Renal cortex interstitium (tissue), 11 donors: ENCODE data around the gene PCDHA12. TPM values are rescaled to one million over a fixed set of nuclear protein-coding genes. Genes with fewer than 3 reads are reported as not detected.
"Not testable (repeated sequence)": the region's sequence is repeated elsewhere in the genome, so short reads cannot be mapped to it uniquely, and the experiment has no call there.

ENCODE experiments used
- DNase-seq, 11 donors: peaks; one replicate each; pipeline ENCODE4 v3.0.0-alpha.2; 2013; ENCODE audit warnings: low read depth in 9 of 11, low spot score in 4 of 11; ENCODE audit errors: extremely low read depth in 1 of 11
- polyA plus RNA-seq, 3 donors: library from polyadenylated mRNA; unstranded; fragments of 120-200 nt; gene quantifications; one replicate each; pipeline ENCODE4 v1.2.1, GENCODE V29; 2013; ENCODE audit not compliant: insufficient read length in 3 of 3

PCDHA12 gene
- polyA plus RNA-seq, 3 donors, result 0.11 to 0.12 TPM; not detected in 1

DNA sequence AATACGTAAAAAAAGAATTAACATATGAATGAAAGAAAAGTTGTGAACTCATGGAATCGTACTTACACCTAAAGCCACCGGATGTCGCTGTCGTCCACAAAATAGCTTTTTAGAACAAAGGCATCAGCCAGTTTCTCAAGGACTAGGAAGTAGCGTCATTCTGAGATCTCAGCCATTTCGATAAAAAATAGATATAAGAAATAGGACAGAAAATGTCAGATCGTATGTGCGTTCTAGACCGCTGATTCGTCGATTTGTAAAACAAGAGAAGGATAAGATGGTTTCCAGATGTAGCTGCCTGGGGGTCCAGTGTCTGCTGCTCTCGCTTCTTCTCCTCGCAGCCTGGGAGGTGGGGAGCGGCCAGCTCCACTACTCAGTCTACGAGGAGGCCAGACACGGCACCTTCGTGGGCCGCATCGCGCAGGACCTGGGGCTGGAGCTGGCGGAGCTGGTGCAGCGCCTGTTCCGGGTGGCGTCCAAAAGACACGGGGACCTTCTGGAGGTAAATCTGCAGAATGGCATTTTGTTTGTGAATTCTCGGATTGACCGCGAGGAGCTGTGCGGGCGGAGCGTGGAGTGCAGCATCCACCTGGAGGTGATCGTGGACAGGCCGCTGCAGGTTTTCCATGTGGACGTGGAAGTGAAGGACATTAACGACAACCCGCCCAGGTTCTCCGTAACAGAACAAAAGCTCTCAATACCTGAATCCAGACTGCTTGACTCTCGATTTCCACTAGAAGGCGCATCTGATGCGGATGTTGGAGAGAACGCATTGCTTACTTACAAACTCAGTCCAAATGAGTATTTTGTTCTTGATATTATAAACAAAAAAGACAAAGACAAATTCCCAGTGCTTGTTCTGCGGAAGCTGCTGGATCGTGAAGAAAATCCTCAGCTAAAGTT, 19.1 kb upstream of the PCDHA12 start, which contains the start of gene PCDHA10:
PCDHA10 (plus strand) TSS at position 126 of the 903 bp plus-strand sequence; CDS start at position 278, 152 bp downstream.
- DNase-seq, result no peak

- DNase-seq, result no peak
Observed at GRCh38 chr5:140857177-140857986, 17.7 kb upstream of the PCDHA12 start.

DNA sequence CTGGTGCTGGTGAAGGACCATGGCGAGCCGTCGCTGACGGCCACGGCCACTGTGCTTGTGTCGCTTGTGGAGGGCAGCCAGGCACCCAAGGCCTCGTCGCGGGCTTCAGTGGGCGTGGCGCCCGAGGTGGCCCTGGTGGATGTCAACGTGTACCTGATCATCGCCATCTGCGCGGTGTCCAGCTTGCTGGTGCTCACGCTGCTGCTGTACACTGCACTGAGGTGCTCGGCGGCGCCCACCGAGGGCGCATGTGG, 17.2 kb upstream of the PCDHA12 start:
- DNase-seq, result no peak

GRCh38 chr5:140862441-140863295, 12.4 kb upstream of the PCDHA12 start:
- DNase-seq, result no peak

DNA sequence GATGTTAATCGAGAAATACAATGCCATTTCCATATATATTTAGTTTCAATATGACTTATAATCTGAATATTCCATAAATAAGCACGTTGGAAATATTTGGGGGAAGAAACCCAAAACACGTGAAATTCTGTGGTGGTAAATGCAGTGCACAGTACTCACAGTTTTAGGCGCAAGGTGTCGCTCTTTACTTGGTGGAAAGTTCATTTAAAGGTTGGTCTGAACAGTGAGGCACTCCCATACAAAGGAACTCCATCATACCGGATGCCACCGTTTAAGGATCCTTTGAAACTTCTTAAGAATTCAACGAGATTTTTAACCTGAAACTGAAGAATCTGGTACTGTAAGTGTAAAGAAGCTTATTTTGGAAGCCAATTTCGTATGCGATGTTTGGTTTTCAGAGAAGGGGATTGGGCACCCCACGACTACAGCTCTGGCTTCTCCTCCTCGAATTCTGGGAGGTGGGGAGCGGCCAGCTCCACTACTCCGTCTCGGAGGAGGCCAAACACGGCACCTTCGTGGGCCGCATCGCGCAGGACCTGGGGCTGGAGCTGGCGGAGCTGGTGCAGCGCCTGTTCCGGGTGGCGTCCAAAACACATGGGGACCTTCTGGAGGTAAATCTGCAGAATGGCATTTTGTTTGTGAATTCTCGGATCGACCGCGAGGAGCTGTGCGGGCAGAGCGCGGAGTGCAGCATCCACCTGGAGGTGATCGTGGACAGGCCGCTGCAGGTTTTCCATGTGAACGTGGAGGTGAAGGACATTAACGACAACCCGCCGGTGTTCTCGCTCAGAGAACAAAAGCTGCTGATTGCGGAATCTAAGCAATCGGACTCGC, 6.2 kb upstream of the PCDHA12 start, which contains the start of gene PCDHA11:
PCDHA11 (plus strand) TSS at position 237 of the 834 bp plus-strand sequence; CDS start at position 384, 147 bp downstream.
- DNase-seq, result no peak

DNA sequence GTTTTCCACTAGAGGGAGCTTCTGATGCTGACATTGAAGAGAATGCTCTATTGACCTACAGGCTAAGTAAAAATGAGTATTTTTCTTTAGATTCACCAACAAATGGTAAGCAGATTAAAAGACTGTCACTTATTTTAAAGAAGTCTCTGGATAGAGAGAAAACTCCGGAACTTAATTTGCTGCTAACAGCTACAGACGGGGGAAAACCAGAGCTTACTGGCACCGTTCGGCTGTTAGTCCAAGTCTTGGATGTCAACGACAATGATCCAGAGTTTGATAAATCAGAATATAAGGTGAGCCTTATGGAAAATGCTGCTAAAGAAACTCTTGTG, 5.6 kb upstream of the PCDHA12 start:
- DNase-seq, result no peak

DNA sequence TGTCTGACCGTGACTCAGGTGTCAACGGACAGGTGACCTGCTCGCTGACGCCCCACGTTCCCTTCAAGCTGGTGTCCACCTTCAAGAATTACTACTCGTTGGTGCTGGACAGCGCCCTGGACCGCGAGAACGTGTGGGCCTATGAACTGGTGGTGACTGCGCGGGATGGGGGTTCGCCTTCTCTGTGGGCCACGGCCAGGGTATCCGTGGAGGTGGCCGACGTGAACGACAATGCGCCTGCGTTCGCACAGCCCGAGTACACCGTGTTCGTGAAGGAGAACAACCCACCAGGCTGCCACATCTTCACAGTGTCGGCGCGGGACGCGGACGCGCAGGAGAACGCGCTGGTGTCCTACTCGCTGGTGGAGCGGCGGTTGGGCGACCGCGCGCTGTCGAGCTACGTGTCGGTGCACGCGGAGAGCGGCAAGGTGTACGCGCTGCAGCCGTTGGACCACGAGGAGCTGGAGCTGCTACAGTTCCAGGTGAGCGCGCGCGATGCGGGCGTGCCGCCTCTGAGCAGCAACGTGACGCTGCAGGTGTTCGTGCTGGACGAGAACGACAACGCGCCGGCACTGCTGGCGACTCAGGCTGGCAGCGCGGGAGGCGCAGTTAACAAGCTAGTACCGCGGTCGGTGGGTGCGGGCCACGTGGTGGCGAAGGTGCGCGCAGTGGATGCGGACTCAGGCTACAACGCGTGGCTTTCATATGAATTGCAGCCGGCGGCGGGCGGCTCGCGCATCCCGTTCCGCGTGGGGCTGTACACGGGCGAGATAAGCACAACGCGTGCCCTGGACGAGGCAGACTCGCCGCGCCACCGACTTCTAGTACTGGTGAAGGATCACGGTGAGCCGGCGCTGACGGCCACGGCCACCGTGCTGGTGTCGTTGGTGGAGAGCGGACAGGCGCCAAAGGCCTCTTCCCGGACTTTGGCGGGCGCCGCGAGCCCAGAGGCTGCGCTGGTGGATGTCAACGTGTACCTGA, 4.6 kb upstream of the PCDHA12 start:
- DNase-seq, result no peak

DNA sequence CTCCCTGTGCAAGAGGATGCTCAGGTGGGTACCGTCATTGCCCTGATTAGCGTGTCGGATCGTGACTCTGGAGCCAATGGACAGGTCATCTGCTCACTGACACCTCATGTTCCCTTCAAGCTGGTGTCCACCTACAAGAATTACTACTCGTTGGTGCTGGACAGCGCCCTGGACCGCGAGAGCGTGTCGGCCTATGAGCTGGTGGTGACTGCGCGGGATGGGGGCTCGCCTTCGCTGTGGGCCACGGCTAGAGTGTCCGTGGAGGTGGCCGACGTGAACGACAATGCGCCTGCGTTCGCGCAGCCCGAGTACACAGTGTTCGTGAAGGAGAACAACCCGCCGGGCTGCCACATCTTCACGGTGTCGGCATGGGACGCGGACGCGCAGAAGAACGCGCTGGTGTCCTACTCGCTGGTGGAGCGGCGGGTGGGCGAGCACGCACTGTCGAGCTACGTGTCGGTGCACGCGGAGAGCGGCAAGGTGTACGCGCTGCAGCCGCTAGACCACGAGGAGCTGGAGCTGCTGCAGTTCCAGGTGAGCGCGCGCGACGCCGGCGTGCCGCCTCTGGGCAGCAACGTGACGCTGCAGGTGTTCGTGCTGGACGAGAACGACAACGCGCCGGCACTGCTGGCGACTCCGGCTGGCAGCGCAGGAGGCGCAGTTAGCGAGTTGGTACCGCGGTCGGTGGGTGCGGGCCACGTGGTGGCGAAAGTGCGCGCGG, 1.6 kb downstream of the PCDHA12 start:
- not testable (repeated sequence) for DNase-seq

- DNase-seq, result no peak
Observed at GRCh38 chr5:140877262-140877581, 2.1 kb downstream of the PCDHA12 start.

DNA sequence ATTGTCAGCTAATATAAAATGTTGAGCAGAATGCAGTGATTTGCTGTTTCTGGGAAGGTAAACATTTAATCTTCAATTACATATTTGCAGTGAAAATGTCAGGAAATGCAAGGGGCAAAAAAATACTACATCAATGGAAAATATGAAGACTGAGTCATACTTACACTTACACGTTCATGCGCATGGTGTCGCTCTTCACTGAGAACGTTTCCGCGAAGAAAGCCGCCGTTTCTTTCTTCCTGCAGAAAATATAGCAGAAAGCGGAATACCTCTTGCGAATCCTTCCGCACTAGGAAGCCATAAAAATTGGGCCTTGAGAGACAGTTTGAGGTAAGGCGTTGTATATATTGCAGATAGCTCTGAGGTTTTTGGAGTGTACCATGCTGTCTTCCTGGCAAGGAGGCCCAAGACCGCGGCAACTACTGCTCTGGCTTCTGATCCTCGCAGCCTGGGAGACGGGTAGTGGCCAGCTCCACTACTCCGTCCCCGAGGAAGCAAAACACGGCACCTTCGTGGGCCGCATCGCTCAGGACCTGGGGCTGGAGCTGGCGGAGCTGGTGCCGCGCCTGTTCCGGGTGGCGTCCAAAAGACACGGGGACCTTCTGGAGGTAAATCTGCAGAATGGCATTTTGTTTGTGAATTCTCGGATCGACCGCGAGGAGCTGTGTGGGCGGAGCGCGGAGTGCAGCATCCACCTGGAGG, 6.9 kb downstream of the PCDHA12 start, which contains the start of gene PCDHA13:
PCDHA13 (plus strand) TSS at position 236 of the 702 bp plus-strand sequence; CDS start at position 381, 145 bp downstream.
- no peak for DNase-seq

DNA sequence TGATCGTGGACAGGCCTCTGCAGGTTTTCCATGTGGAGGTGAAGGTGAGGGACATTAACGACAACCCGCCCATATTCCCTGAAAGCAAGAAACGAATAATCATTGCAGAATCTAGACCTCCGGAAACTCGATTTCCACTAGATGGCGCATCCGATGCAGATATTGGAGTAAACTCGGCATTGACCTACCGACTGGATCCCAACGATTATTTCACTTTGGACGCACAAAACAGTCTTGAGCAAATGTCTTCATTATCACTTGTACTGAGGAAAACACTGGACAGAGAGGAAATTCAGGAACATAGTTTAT, 7.4 kb downstream of the PCDHA12 start:
- DNase-seq, result no peak

DNA sequence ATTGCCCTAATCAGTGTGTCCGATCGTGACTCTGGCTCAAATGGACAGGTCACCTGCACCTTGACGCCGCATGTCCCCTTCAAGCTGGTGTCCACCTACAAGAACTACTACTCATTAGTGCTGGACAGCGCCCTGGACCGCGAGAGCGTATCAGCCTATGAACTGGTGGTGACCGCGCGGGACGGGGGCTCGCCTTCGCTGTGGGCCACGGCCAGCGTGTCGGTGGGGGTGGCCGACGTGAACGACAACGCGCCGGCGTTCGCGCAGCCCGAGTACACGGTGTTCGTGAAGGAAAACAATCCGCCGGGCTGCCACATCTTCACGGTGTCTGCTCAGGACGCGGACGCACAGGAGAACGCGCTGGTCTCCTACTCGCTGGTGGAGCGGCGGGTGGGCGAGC, 8.3 kb downstream of the PCDHA12 start:
- no peak for DNase-seq

GRCh38 chr5:140883927-140884697, 9.0 kb downstream of the PCDHA12 start:
- DNase-seq, result no peak

- DNase-seq, result no peak
Observed at GRCh38 chr5:140916325-140916724, 41.2 kb downstream of the PCDHA12 start.

DNA sequence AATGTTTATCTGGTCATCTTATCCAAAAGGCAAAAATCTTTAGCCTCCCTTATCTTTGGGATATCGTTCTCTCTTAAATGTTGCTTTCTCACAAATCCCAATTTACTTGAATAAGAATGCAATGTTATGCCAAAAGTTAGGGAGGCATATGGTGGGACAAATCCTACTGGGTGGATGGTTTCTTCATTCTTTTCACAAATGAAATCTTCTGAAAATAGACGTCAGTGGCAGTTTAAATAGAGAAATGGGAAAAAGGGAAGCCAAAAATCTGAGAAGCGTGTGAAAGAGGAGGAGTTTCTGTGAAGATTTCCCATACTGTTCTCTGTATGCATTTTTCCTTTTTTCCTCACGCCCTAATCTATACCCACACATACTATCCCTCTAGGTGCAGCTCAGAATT, 48.5 kb downstream of the PCDHA12 start:
- DNase-seq, result no peak
